Activated CD4-positive, CD25-positive, alpha-beta regulatory T cell treated with anti-CD3 and anti-CD28 coated beads, Interleukin-2, amount 50 U/mL, for 72 hours (primary cell): ENCODE data around the gene MET.
"Not testable (repeated sequence)": the region's sequence is repeated elsewhere in the genome, so short reads cannot be mapped to it uniquely, and the experiment has no call there.

Experiments
- DNase-seq: peaks from one replicate; pipeline ENCODE4 v3.0.0; 2021

The MET gene

GRCh38 chr7:116671681-116672595 is at the start of gene MET:
Gene MET, plus strand, starts transcription at chr7:116672196. Its CDS starts 26,889 bp downstream, at chr7:116699085.
- peak; percentile 36 for DNase-seq

DNA sequence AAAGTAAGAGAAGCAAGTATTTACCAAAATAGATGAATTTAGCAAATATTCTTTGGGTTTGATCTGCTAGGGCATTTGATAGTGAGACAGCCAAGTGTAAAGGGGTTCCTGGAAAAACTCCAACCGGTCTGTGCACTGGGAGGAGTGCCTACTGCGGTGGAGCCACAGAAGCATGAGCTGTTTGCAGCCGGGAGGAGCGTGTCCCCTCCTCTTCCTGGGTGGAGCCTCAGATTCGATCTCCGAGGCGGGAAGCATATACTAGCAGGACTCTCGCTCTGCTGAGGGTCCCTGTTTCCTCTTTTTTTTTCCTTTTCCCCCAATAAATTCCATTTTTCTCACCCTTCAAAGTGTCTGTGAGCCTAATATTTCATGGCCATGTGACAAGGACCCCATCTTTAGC is 45.1 kb upstream of the MET start:
- DNase-seq = no peak

DNA sequence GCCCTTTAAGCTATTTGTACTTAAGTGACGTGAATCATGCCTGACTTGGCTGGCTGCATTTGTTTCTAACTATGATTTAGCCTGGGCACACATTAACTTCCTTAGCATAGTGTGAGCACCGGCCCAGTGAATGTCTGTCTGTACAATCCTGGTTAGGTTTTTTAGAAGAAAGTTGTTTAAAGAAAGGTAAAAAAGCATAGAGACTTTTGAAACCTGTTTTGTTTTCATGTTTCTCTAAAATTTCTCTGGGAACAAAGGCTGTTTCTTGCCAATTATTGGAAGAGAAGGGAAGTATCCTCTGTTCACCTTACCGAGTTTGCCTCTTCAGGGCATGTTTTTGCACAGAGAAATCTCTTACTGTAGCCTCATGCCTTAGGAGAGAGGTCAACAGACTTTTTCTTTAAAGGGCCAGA is 42.9 kb upstream of the MET start:
- no peak for DNase-seq

- DNase-seq = no peak
These were observed 41.6 kb upstream of the MET start for GRCh38 chr7:116630357-116630756.

DNA sequence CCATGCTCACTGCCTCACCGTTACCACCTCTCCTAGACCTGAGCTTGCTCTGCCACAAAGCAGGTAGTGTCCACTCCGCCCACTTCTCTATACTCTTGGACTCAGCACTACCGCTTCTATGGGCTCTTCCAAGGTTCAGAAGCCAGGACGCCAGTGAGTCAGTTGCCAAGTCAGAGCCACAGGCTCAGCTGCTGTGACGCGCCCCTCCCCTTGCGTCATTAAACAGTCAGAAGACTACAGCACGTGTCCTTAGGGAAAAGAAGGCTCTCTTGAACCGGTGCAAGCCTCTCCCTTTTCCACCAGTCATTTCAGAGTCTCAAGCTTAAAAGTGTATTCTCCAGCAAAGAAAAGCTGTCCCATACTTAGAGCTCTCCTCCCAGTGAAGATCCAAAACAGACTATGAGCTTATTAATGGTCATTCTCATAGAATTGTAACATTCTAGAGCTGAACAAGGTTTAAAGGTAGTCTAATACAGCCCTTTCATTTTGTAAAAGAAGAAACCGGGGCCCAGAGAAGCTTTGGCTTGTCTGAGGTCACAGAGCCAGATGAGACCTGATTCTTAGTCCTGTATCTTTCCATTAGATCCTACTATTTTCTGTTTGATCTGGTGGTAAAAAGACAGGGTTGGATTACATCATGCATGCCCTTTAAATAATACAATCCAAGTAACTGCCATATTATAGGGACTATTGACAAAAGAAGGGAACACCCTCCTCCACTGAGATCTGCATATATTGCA is 40.9 kb upstream of the MET start:
- DNase-seq = no peak

DNA sequence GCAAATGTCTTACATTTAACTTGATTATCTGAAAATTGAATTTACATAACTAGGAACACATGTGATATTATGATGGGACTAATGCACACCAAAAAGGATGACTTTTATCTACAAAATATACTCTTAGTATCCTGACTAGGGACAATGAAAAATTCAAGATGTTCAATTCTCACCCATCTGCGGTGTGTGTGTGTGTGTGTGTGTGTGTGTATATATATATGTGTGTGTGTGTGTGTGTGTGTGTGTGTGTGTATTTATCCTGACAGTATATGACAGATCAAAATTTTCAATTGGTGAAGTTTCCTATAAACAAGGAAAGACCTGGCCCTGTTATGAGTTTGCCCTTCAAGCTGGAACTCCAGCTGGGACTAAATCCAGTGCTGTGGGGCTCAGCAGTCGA is 40.3 kb upstream of the MET start:
- DNase-seq = no peak

- no peak for DNase-seq
These were observed 39.6 kb upstream of the MET start for GRCh38 chr7:116632384-116632783.

GRCh38 chr7:116633131-116633988 is 38.6 kb upstream of the MET start:
- no peak for DNase-seq

DNA sequence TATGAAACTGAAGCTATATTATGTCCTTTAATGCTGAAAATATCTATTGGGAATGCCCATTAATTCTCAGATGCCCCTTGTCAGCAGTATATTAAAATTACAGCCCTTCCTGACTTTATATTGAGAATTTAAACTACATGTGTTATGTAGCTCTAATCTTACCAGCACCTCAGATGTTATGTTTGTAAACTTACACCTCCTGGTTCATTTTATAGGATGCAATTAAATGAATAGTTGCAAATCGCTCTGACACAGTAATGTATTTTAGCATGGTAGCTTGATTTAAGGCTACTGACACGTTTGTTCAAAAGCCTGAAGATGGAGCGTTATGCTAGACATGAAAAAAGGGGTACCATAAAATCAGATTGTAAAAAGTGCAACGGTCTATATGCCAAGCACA is 35.0 kb upstream of the MET start:
- no peak for DNase-seq

DNA sequence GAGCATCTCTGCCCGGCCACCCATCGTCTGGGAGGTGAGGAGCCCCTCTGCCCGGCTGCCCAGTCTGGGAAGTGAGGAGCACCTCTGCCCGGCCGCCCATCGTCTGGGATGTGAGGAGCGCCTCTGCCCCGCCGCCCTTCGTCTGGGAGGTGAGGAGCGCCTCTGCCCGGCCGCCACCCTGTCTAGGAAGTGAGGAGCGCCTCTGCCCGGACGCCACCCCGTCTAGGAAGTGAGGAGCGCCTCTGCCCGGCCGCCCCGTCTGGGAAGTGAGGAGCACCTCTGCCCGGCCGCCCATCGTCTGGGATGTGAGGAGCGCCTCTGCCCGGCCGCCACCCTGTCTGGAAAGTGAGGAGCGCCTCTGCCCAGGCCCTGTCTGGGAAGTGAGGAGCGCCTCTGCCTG is 33.4 kb upstream of the MET start:
- not testable (repeated sequence) for DNase-seq

GRCh38 chr7:116641551-116642153 is 30.3 kb upstream of the MET start:
- DNase-seq = no peak

- DNase-seq = not testable (repeated sequence)
These were observed 28.8 kb upstream of the MET start for GRCh38 chr7:116643148-116643547.

- no peak for DNase-seq
These were observed 27.4 kb upstream of the MET start for GRCh38 chr7:116644628-116645027.

GRCh38 chr7:116647290-116647689 is 24.7 kb upstream of the MET start:
- DNase-seq = no peak

DNA sequence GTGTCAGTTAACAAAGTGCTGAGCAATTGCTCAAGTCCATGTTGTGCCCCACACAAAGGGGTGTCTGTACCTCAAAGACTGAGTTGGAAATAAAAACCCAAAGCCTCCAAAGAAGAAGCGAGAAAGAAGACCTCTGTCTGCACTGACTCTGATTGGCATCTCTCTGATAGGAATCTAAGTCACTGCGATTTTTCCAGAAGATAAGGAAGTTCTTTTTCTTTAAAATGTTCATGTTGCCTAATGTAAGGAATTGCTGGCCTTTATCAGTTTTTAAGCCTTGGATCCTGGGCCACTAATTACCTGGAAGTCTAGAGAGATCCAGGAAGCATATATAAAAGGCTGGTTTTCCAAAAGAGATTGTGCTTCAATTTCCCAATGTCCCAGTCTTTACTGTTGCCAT is 24.1 kb upstream of the MET start:
- no peak for DNase-seq

DNA sequence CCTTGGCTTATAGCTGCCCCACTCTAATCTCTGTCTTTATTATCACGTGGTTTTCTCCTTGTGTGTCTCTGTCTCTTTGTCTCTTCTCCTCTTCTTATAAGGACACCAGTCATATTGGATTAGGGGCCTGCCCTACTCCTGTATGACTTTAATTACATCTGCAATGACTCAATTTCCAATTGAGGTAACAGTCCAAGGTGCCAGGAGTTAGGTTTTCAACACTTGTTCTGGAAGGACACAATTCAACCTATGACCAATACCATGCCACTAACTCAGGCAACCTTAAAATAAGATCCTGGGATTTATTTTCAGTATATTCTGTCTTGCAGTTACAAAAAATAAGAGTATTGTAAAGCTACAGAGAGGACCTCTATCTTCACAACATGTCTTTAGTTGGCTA is 21.6 kb upstream of the MET start:
- DNase-seq = no peak

GRCh38 chr7:116652793-116653192 is 19.2 kb upstream of the MET start:
- DNase-seq = no peak

- no peak for DNase-seq
These were observed 18.8 kb upstream of the MET start for GRCh38 chr7:116653204-116653603.

DNA sequence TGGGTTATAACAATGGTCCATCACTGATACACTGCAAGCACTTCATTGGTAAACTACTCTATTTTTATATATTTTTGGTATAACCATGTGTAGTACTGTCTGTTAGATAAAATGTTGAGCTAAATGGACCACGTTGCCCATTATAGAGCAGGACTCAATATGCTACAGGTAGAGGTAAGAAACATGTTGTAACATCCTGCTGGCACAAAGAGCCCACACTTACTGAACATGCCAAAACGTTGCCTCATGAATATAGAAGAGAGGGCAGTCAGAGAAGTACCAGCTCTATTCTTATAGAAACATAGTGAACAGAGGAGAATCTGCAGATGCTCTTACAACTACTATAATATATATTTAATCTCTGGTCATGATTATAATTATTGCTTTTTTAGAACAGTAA is 18.4 kb upstream of the MET start:
- no peak for DNase-seq

GRCh38 chr7:116659248-116659647 is 12.7 kb upstream of the MET start:
- not testable (repeated sequence) for DNase-seq

DNA sequence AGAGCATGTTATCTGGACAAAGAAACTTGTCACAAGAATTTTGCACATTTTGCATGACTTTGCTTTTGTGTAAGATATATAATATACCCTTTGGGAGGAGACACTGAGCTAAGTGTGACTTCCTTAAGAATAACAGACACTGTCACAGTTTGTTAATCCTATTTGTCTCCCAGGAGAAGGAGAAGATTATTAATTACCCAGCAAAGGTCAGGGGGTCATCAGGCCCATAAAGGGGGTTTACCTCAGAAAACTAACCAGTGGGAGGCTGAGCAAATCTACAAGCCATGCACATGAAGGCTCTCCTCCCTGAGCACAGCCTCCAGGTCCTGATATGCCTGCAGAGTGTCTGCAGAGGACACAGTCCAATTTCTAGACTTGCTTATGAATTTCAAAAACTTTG is 10.1 kb upstream of the MET start:
- no peak for DNase-seq

DNA sequence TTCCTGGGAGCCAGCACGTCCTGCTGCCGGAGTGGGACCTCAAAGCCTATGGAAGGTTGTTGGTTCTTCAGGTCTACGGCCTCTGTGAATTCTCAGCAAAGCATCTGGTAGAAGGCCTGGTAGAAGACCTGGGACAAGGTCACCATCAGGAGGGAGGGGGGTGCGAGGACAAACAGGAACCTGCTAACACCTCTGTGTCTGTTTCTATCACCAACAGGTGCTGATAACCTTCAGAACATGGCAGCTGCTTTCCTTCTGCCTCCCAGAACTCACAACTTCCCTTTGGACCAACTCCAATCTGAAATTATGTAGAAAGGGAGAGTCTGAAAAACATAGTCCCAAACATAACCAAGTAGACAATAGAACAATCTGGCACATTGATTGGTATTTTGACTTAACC is 8.3 kb upstream of the MET start:
- no peak for DNase-seq
